GM18909 (cell line): ENCODE results near the gene FBXO31.
"Not testable (repeated sequence)": the region's sequence is repeated elsewhere in the genome, so short reads cannot be mapped to it uniquely, and the experiment has no call there.

Experiments used
- ATAC-seq: cut with Tn5 transposase; IDR thresholded peaks from one replicate; pipeline ENCODE4 v1.9.1; 2021; ENCODE audit warnings: mild to moderate bottlenecking; ENCODE audit not compliant: unreplicated experiment, poor library complexity

The FBXO31 gene

GRCh38 chr16:87365021-87365713 is 18.4 kb downstream of the FBXO31 start:
- no peak for ATAC-seq

GRCh38 chr16:87363771-87364455 is 19.7 kb downstream of the FBXO31 start:
- ATAC-seq = no peak

GRCh38 chr16:87362828-87363559 is 20.6 kb downstream of the FBXO31 start:
- ATAC-seq = not testable (repeated sequence)

GRCh38 chr16:87361916-87362619 is 21.5 kb downstream of the FBXO31 start:
- no peak for ATAC-seq

GRCh38 chr16:87360862-87361610 is 22.5 kb downstream of the FBXO31 start:
- no peak for ATAC-seq

- ATAC-seq = no peak
Observed at GRCh38 chr16:87359121-87359520, 24.5 kb downstream of the FBXO31 start.

- ATAC-seq = no peak
Observed at GRCh38 chr16:87358696-87359095, 24.9 kb downstream of the FBXO31 start.

GRCh38 chr16:87358250-87358649 is 25.3 kb downstream of the FBXO31 start:
- no peak for ATAC-seq

- no peak for ATAC-seq
Observed at GRCh38 chr16:87356491-87356853, 27.1 kb downstream of the FBXO31 start.

- no peak for ATAC-seq
Observed at GRCh38 chr16:87353613-87354012, 30.0 kb downstream of the FBXO31 start.

GRCh38 chr16:87352818-87353217 is 30.8 kb downstream of the FBXO31 start:
- no peak for ATAC-seq

- ATAC-seq = no peak
Observed at GRCh38 chr16:87351320-87351698, 32.3 kb downstream of the FBXO31 start.

- no peak for ATAC-seq
Observed at GRCh38 chr16:87350681-87351319, 32.8 kb downstream of the FBXO31 start.

- ATAC-seq = no peak
Observed at GRCh38 chr16:87350031-87350430, 33.5 kb downstream of the FBXO31 start.

- ATAC-seq = no peak
Observed at GRCh38 chr16:87348616-87349157, 34.9 kb downstream of the FBXO31 start.

- ATAC-seq = no peak
Observed at GRCh38 chr16:87347932-87348615, 35.5 kb downstream of the FBXO31 start.

- ATAC-seq = no peak
Observed at GRCh38 chr16:87346517-87347060, 37.0 kb downstream of the FBXO31 start.

GRCh38 chr16:87345726-87346424 is 37.7 kb downstream of the FBXO31 start:
- no peak for ATAC-seq
